Fibroblast of lung (primary cell): ENCODE measurements around the gene ABCD1.

ENCODE experiments used
- EZH2 ChIP-seq: IDR thresholded peaks from 2 replicates; pipeline ENCODE4 v1.5.1; 2012; ENCODE audit warnings: low read length, control low read depth, mild to moderate bottlenecking; ENCODE audit errors: missing control alignments
- TF ChIP-seq, protein P1 (sequence below), 2 donors: IDR thresholded peaks in 1 of 2; conservative IDR thresholded peaks in 1 of 2; 1 replicate in 1 of 2; 2 replicates in 1 of 2; pipeline ENCODE4 v1.5.1; 2011 to 2012; ENCODE audit warnings: low read length in 2 of 2, control low read depth in 1 of 2, inconsistent platforms in 1 of 2, low read depth in 1 of 2, mild to moderate bottlenecking in 1 of 2

DNA sequence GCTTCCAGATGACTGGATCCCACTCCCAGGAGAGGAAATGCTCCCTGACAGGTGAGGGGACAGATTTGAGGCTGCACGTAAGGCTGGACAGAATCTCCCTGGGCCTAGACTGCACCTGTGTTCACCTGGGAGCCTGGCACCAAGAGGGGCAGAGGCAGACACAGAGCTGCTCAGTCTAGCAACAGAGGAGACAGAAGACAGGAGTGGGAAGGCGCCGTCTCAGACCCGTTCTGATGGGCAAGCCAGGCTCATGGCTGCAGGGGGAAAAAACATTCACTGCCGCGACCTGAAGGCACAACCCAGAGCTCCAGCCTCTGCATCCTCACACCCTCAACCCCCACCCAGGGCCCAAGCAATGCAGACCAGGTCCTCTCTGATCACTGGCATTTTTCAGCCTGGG lies 17.2 kb upstream of the ABCD1 start:
- TF ChIP-seq, protein P1, sequence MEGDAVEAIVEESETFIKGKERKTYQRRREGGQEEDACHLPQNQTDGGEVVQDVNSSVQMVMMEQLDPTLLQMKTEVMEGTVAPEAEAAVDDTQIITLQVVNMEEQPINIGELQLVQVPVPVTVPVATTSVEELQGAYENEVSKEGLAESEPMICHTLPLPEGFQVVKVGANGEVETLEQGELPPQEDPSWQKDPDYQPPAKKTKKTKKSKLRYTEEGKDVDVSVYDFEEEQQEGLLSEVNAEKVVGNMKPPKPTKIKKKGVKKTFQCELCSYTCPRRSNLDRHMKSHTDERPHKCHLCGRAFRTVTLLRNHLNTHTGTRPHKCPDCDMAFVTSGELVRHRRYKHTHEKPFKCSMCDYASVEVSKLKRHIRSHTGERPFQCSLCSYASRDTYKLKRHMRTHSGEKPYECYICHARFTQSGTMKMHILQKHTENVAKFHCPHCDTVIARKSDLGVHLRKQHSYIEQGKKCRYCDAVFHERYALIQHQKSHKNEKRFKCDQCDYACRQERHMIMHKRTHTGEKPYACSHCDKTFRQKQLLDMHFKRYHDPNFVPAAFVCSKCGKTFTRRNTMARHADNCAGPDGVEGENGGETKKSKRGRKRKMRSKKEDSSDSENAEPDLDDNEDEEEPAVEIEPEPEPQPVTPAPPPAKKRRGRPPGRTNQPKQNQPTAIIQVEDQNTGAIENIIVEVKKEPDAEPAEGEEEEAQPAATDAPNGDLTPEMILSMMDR (conservative IDR thresholded peaks at IDR 0.05 in 1 of 2, IDR thresholded peaks at IDR 0.05 in 1 of 2; ENCODE audit: low read depth in 1 of 2, low read length in 2 of 2), result no peak
- no peak for TF ChIP-seq EZH2
